ENCODE measurements around the gene PLCB1.

DNA sequence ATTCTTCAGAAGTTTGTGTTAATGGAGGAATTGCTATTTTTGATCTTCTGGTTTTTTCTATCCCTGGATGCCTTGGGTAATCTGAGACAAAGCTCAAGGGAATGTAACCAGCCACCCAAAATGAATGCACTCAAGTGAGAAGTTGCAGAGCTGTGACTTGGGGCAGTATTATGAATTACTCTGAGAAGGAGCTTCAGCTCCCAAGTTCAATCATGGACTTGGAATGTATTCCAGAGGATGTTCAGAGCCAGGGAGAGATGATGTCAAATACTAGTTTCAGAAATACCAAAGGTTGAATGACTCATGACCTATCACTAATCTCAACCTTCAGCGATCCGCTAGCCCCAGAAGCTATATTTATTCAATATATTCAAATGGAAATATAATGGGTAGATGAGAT, 561.6 kb downstream of the PLCB1 start:
- TF ChIP-seq GATA2 (IDR thresholded peaks at IDR 0.05; ENCODE audit: low read depth, low read length) (no peak), GATA3 (IDR thresholded peaks at IDR 0.05; ENCODE audit: low read depth, low read length) (no peak)
